Endodermal cell (in vitro differentiated cells): ENCODE results near the gene ZSCAN20. TPM values are rescaled to one million over a fixed set of nuclear protein-coding genes. Genes with fewer than 3 reads are reported as not detected.

Experiments
- DNase-seq: peaks from one replicate; pipeline ENCODE4 v3.0.0-alpha.2; 2017
- H3K27ac ChIP-seq: 2 replicates; pipeline ENCODE4 v1.5.1; 2013; ENCODE audit warnings: mild to moderate bottlenecking, low read depth, low read length, moderate library complexity
- H3K27me3 ChIP-seq: 2 replicates; pipeline ENCODE4 v1.6.1; 2013; ENCODE audit warnings: mild to moderate bottlenecking, low read length, moderate library complexity; ENCODE audit not compliant: insufficient read depth, control insufficient read depth, poor library complexity, severe bottlenecking
- H3K36me3 ChIP-seq: 2 replicates; pipeline ENCODE4 v1.7.0; 2013; ENCODE audit warnings: mild to moderate bottlenecking, low read length, moderate library complexity; ENCODE audit not compliant: control insufficient read depth, insufficient read depth
- H3K4me1 ChIP-seq: one replicate; pipeline ENCODE4 v1.7.0; 2013; ENCODE audit warnings: low read length; ENCODE audit not compliant: control insufficient read depth, insufficient read depth
- H3K4me3 ChIP-seq: 2 replicates; pipeline ENCODE4 v1.5.1; 2013; ENCODE audit warnings: mild to moderate bottlenecking, low read length, moderate library complexity
- H3K9ac ChIP-seq: 2 replicates; pipeline ENCODE4 v1.6.1; 2013; ENCODE audit warnings: mild to moderate bottlenecking, low read length, moderate library complexity; ENCODE audit not compliant: poor library complexity, severe bottlenecking; ENCODE audit errors: extremely low read depth
- H3K9me3 ChIP-seq: 2 replicates; pipeline ENCODE4 v1.6.1; 2013; ENCODE audit warnings: mild to moderate bottlenecking, low read length, moderate library complexity; ENCODE audit not compliant: control insufficient read depth
- H3K27ac Mint-ChIP-seq: 2 replicates; pipeline ENCODE4 v1.8.0; 2020; ENCODE audit warnings: mixed read lengths
- H3K27me3 Mint-ChIP-seq: 2 replicates; pipeline ENCODE4 v1.8.0; 2021; ENCODE audit warnings: mild to moderate bottlenecking, mixed read lengths; ENCODE audit not compliant: insufficient read depth
- H3K36me3 Mint-ChIP-seq: 2 replicates; pipeline ENCODE4 v1.8.0; 2020; ENCODE audit warnings: low read depth, mixed read lengths
- H3K4me1 Mint-ChIP-seq: 2 replicates; pipeline ENCODE4 v1.8.0; 2020; ENCODE audit warnings: mixed read lengths
- H3K4me3 Mint-ChIP-seq: 2 replicates; pipeline ENCODE4 v1.8.0; 2020; ENCODE audit warnings: mild to moderate bottlenecking, moderate library complexity, mixed read lengths
- H3K9me3 Mint-ChIP-seq: 2 replicates; pipeline ENCODE4 v1.8.0; 2020; ENCODE audit warnings: mild to moderate bottlenecking, mixed read lengths
- WGBS, 2 experiments: methylation state at CpG; one replicate each; pipeline versions ENCODE4 v1.1.5 to v1.1.7; 2013; ENCODE audit warnings: missing lambda C conversion rate in 2 of 2, mixed read lengths in 1 of 2; ENCODE audit not compliant: insufficient coverage in 1 of 2, insufficient read length in 1 of 2; 5-methylcytosine and 5-hydroxymethylcytosine counted together
- total RNA-seq, 2 donors: library from RNA; stranded (reverse); fragmentation: NEBNext Ultra II Directional in 1 of 2; extraction: Animal tissue kit (Norgen Biotek cat#: 25700) in 1 of 2; gene quantifications; 2 replicates in 1 of 2; 3 replicates in 1 of 2; pipeline ENCODE4 v1.2.1, GENCODE V29; 2021
- TF ChIP-seq, protein P1 (sequence below): fragments of 200-600 bp; sonication (generic); conservative IDR thresholded peaks from 2 replicates; pipeline ENCODE4 v1.5.0; 2021; ENCODE audit warnings: antibody characterized with exemption, mild to moderate bottlenecking

ZSCAN20 gene
- total RNA-seq, 2 donors from 2014 or later: 5.8 to 6.1 TPM

GRCh38 chr1:33460947-33461629 lies 11.4 kb upstream of the ZSCAN20 start:
- no peak overlapping the region for H3K9ac ChIP-seq
- no peaks in the 10 kb centered on the region for H3K27me3 ChIP-seq
- no peaks in the 10 kb centered on the region for H3K9me3 Mint-ChIP-seq
- no peak overlapping the region for H3K4me3 ChIP-seq
- H3K4me3 Mint-ChIP-seq: no peak overlapping the region
- no peaks in the 10 kb centered on the region for H3K9me3 ChIP-seq
- no peaks in the 10 kb centered on the region for H3K36me3 ChIP-seq
- 90 to 100% methylated on average over 2 to 4 of the region's 4 CpGs for WGBS, 2 experiments
- DNase-seq: no peak
- TF ChIP-seq, protein P1, sequence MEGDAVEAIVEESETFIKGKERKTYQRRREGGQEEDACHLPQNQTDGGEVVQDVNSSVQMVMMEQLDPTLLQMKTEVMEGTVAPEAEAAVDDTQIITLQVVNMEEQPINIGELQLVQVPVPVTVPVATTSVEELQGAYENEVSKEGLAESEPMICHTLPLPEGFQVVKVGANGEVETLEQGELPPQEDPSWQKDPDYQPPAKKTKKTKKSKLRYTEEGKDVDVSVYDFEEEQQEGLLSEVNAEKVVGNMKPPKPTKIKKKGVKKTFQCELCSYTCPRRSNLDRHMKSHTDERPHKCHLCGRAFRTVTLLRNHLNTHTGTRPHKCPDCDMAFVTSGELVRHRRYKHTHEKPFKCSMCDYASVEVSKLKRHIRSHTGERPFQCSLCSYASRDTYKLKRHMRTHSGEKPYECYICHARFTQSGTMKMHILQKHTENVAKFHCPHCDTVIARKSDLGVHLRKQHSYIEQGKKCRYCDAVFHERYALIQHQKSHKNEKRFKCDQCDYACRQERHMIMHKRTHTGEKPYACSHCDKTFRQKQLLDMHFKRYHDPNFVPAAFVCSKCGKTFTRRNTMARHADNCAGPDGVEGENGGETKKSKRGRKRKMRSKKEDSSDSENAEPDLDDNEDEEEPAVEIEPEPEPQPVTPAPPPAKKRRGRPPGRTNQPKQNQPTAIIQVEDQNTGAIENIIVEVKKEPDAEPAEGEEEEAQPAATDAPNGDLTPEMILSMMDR: no peak
- H3K27me3 Mint-ChIP-seq: peaks cover 18% of the 10 kb centered on the region
- no peaks in the 10 kb centered on the region for H3K4me1 ChIP-seq
- H3K4me1 Mint-ChIP-seq: no peaks in the 10 kb centered on the region
- H3K27ac ChIP-seq: no peak overlapping the region
- no peaks in the 10 kb centered on the region for H3K36me3 Mint-ChIP-seq
- H3K27ac Mint-ChIP-seq: no peak overlapping the region

GRCh38 chr1:33462405-33463164 lies 9.9 kb upstream of the ZSCAN20 start:
- Histone ChIP-seq H3K27me3 (no peaks in the 10 kb centered on the region), H3K27ac (no peak overlapping the region), H3K4me1 (no peaks in the 10 kb centered on the region), H3K4me3 (no peak overlapping the region), H3K9me3 (no peaks in the 10 kb centered on the region), H3K9ac (no peak overlapping the region), H3K36me3 (no peaks in the 10 kb centered on the region)
- TF ChIP-seq, protein P1: no peak
- Mint-ChIP-seq H3K4me3 (no peak overlapping the region), H3K36me3 (no peaks in the 10 kb centered on the region), H3K27ac (no peak overlapping the region), H3K27me3 (peaks cover 20% of the 10 kb centered on the region), H3K4me1 (no peaks in the 10 kb centered on the region), H3K9me3 (no peaks in the 10 kb centered on the region)
- no peak for DNase-seq
- WGBS, 2 experiments: 67 to 76% methylated on average over 3 to 7 of the region's 8 CpGs

DNA sequence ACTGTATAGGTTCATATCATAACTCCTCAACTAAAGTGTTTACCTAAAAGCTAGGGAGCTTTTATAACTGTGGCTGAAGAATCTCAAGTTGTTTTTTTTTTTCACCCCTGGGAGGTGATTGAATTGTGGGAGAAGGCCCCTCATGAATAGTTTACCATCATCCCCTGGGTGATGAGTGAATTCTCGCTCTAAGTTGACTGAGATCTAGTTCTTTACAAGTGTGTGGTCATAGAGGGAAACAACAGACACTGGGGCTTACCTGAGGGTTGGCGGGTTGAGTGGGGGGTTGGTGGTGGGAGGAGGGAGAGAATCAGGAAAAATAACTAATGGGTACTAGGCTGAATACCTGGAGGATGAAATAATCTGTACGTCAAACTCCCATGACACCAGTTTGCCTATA lies 7.9 kb upstream of the ZSCAN20 start:
- WGBS, 2 experiments: 60 to 87% methylated on average over 1 to 3 of the region's 3 CpGs
- H3K27ac ChIP-seq: no peak overlapping the region
- no peak overlapping the region for H3K4me3 ChIP-seq
- H3K9me3 Mint-ChIP-seq: no peaks in the 10 kb centered on the region
- H3K9ac ChIP-seq: no peak overlapping the region
- TF ChIP-seq, protein P1: no peak
- no peaks in the 10 kb centered on the region for H3K27me3 ChIP-seq
- no peak overlapping the region for H3K27ac Mint-ChIP-seq
- no peaks in the 10 kb centered on the region for H3K9me3 ChIP-seq
- no peak overlapping the region for H3K4me3 Mint-ChIP-seq
- no peaks in the 10 kb centered on the region for H3K4me1 Mint-ChIP-seq
- peaks cover 19% of the 10 kb centered on the region for H3K27me3 Mint-ChIP-seq
- no peaks in the 10 kb centered on the region for H3K4me1 ChIP-seq
- DNase-seq: no peak
- H3K36me3 Mint-ChIP-seq: no peaks in the 10 kb centered on the region
- no peaks in the 10 kb centered on the region for H3K36me3 ChIP-seq
